LHCN-M2 (cell line): ENCODE results near the gene CSF1. TPM values are rescaled to one million over a fixed set of nuclear protein-coding genes. Genes with fewer than 3 reads are reported as not detected.
"Not testable (repeated sequence)": the region's sequence is repeated elsewhere in the genome, so short reads cannot be mapped to it uniquely, and the experiment has no call there.

ENCODE experiments used
- DNase-seq: peaks from one replicate; pipeline ENCODE4 v3.0.0-alpha.2; 2012; ENCODE audit warnings: low read depth
- total RNA-seq: library from RNA; depleted of rRNA; stranded (reverse); fragments of >200 nt; gene quantifications from 2 replicates; pipeline ENCODE4 v1.2.3, GENCODE V29; 2014

Gene CSF1
- total RNA-seq, 1 experiment from 2014 or later, result 52.8 TPM

- no peak for DNase-seq
These were observed 8.7 kb downstream of the CSF1 start for GRCh38 chr1:109919303-109919702.

GRCh38 chr1:109920391-109920790 is 9.7 kb downstream of the CSF1 start:
- DNase-seq, result not testable (repeated sequence)

GRCh38 chr1:109922326-109922725 is 11.7 kb downstream of the CSF1 start:
- DNase-seq, result no peak

GRCh38 chr1:109923131-109923945 is 12.7 kb downstream of the CSF1 start:
- DNase-seq, result no peak

- DNase-seq, result no peak
These were observed 13.3 kb downstream of the CSF1 start for GRCh38 chr1:109923946-109924275.

GRCh38 chr1:109924316-109924715 is 13.7 kb downstream of the CSF1 start:
- DNase-seq, result no peak

- DNase-seq, result no peak
These were observed 14.7 kb downstream of the CSF1 start for GRCh38 chr1:109925159-109925990.

GRCh38 chr1:109926662-109927300 is 16.1 kb downstream of the CSF1 start:
- peak; percentile 94 for DNase-seq

- no peak for DNase-seq
These were observed 16.7 kb downstream of the CSF1 start for GRCh38 chr1:109927356-109927755.

- DNase-seq, result peak; percentile 93
These were observed 17.3 kb downstream of the CSF1 start for GRCh38 chr1:109927911-109928321.

GRCh38 chr1:109928591-109929111 is 18.0 kb downstream of the CSF1 start:
- peak; percentile 75 for DNase-seq

GRCh38 chr1:109929170-109929569 is 18.5 kb downstream of the CSF1 start:
- DNase-seq, result no peak

- no peak for DNase-seq
These were observed 19.1 kb downstream of the CSF1 start for GRCh38 chr1:109929588-109930251.

GRCh38 chr1:109930252-109930993 is 19.8 kb downstream of the CSF1 start:
- peak; percentile 24 for DNase-seq

GRCh38 chr1:109931189-109931731 is 20.6 kb downstream of the CSF1 start:
- DNase-seq, result peak; percentile 87

- no peak for DNase-seq
These were observed 21.4 kb downstream of the CSF1 start for GRCh38 chr1:109931911-109932636.

GRCh38 chr1:109932679-109933078 is 22.0 kb downstream of the CSF1 start:
- no peak for DNase-seq

- peak; percentile 93 for DNase-seq
These were observed 23.4 kb downstream of the CSF1 start for GRCh38 chr1:109933856-109934711.

GRCh38 chr1:109935451-109935900 is 24.8 kb downstream of the CSF1 start:
- DNase-seq, result no peak
